ENCODE measurements around the gene FZD4.

DNA sequence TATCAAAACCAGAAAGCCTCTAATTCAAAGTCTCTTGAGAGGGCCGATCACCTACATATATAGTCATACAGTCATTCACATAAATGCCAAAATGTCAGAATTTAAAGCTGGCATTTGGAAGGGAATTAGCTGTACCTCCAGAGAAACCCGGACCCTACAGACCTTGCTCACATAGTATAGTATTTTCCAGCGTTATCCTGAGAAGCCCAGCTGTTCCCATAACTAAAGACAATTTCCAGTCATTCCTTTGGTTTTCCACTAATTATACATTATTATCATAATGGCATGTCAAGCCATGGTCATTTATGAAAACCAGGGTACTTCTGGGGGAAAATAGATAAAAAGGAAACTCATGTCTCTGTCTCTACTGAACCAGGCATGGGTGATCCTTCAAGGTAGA lies 53.6 kb downstream of the FZD4 start:
- TF ChIP-seq POLR2A (IDR thresholded peaks at IDR 0.05; ENCODE audit: low read length) = no peak
- no peak for TF ChIP-seq GATA1 (IDR thresholded peaks at IDR 0.05; ENCODE audit: low read depth, low read length)
